Prostate gland (tissue), 2 donors: ENCODE measurements around the gene RAPGEF4.

Source experiments
- CTCF ChIP-seq, 4 experiments: fragments of 200-600 bp in 2 of 4; fragments of 450-650 bp in 2 of 4; sonication (generic) in 2 of 4; IDR thresholded peaks; 1 replicate in 3 of 4; 2 replicates in 1 of 4; pipeline ENCODE4 v1.5.1; 2016 to 2019; ENCODE audit warnings: antibody characterized with exemption in 4 of 4, mild to moderate bottlenecking in 2 of 4, moderate library complexity in 2 of 4
- POLR2A ChIP-seq: fragments of 450-650 bp; IDR thresholded peaks from one replicate; pipeline ENCODE4 v1.6.1; 2016; ENCODE audit warnings: antibody characterized with exemption, mild to moderate bottlenecking

GRCh38 chr2:172723286-172723685 lies 12.4 kb upstream of the RAPGEF4 start:
- TF ChIP-seq CTCF (IDR thresholded peaks at IDR 0.05) (no peak), POLR2A (no peak)
